Endothelial cell (in vitro differentiated cells): ENCODE results near the gene CLDN2. TPM values are rescaled to one million over a fixed set of nuclear protein-coding genes. Genes with fewer than 3 reads are reported as not detected.

Source experiments
- DNase-seq: peaks from one replicate; pipeline ENCODE4 v3.0.0; 2021; ENCODE audit warnings: low spot score
- H3K27ac Mint-ChIP-seq: one replicate; pipeline ENCODE4 v1.8.0; 2021; ENCODE audit warnings: mixed read lengths, inconsistent platforms; ENCODE audit not compliant: unreplicated experiment
- H3K27me3 Mint-ChIP-seq: one replicate; pipeline ENCODE4 v1.8.0; 2021; ENCODE audit warnings: mild to moderate bottlenecking, moderate library complexity, mixed read lengths, inconsistent platforms; ENCODE audit not compliant: unreplicated experiment
- H3K36me3 Mint-ChIP-seq: one replicate; pipeline ENCODE4 v1.8.0; 2021; ENCODE audit warnings: mild to moderate bottlenecking, low read depth, mixed read lengths, inconsistent platforms; ENCODE audit not compliant: unreplicated experiment
- H3K4me1 Mint-ChIP-seq: one replicate; pipeline ENCODE4 v1.8.0; 2021; ENCODE audit warnings: mild to moderate bottlenecking, mixed read lengths, inconsistent platforms; ENCODE audit not compliant: unreplicated experiment
- H3K4me3 Mint-ChIP-seq: one replicate; pipeline ENCODE4 v1.8.0; 2021; ENCODE audit warnings: mild to moderate bottlenecking, mixed read lengths, inconsistent platforms; ENCODE audit not compliant: unreplicated experiment
- H3K9me3 Mint-ChIP-seq: one replicate; pipeline ENCODE4 v1.8.0; 2021; ENCODE audit warnings: mixed read lengths, inconsistent platforms; ENCODE audit not compliant: unreplicated experiment
- CTCF ChIP-seq: fragments of 200-600 bp; sonication (generic); IDR thresholded peaks from one replicate; pipeline ENCODE4 v1.5.0; 2021; ENCODE audit warnings: antibody characterized with exemption; ENCODE audit not compliant: unreplicated experiment
- total RNA-seq: library from RNA; stranded (reverse); fragmentation: NEBNext Ultra II Directional; extraction: Animal tissue kit (Norgen Biotek cat#: 25700); gene quantifications from one replicate; pipeline ENCODE4 v1.2.1, GENCODE V29; 2021; ENCODE audit not compliant: unreplicated experiment

The CLDN2 gene
- total RNA-seq, 1 donor from 2014 or later: not detected

GRCh38 chrX:106948641-106949040 is 28.4 kb downstream of the CLDN2 start:
- no peak for DNase-seq
- no peaks in the 10 kb centered on the region for H3K4me1 Mint-ChIP-seq
- no peaks in the 10 kb centered on the region for H3K9me3 Mint-ChIP-seq
- no peaks in the 10 kb centered on the region for H3K36me3 Mint-ChIP-seq
- H3K27ac Mint-ChIP-seq: no peak overlapping the region
- H3K27me3 Mint-ChIP-seq: no peaks in the 10 kb centered on the region
- TF ChIP-seq CTCF: no peak
- H3K4me3 Mint-ChIP-seq: no peak overlapping the region

- DNase-seq: no peak
- no peaks in the 10 kb centered on the region for H3K9me3 Mint-ChIP-seq
- H3K4me3 Mint-ChIP-seq: no peak overlapping the region
- H3K27ac Mint-ChIP-seq: no peak overlapping the region
- no peaks in the 10 kb centered on the region for H3K27me3 Mint-ChIP-seq
- H3K4me1 Mint-ChIP-seq: no peaks in the 10 kb centered on the region
- H3K36me3 Mint-ChIP-seq: no peaks in the 10 kb centered on the region
- TF ChIP-seq CTCF: no peak
These were observed 29.2 kb downstream of the CLDN2 start for GRCh38 chrX:106949366-106949765.

GRCh38 chrX:106950381-106950780 is 30.2 kb downstream of the CLDN2 start:
- Mint-ChIP-seq H3K27ac (no peak overlapping the region), H3K36me3 (no peaks in the 10 kb centered on the region), H3K27me3 (no peaks in the 10 kb centered on the region), H3K4me1 (no peaks in the 10 kb centered on the region), H3K9me3 (no peaks in the 10 kb centered on the region), H3K4me3 (no peak overlapping the region)
- TF ChIP-seq CTCF: no peak
- no peak for DNase-seq

GRCh38 chrX:106951230-106951629 is 31.0 kb downstream of the CLDN2 start:
- H3K27me3 Mint-ChIP-seq: no peaks in the 10 kb centered on the region
- H3K36me3 Mint-ChIP-seq: no peaks in the 10 kb centered on the region
- no peak overlapping the region for H3K4me3 Mint-ChIP-seq
- TF ChIP-seq CTCF: no peak
- DNase-seq: no peak
- H3K27ac Mint-ChIP-seq: no peak overlapping the region
- H3K4me1 Mint-ChIP-seq: no peaks in the 10 kb centered on the region
- H3K9me3 Mint-ChIP-seq: no peaks in the 10 kb centered on the region

DNA sequence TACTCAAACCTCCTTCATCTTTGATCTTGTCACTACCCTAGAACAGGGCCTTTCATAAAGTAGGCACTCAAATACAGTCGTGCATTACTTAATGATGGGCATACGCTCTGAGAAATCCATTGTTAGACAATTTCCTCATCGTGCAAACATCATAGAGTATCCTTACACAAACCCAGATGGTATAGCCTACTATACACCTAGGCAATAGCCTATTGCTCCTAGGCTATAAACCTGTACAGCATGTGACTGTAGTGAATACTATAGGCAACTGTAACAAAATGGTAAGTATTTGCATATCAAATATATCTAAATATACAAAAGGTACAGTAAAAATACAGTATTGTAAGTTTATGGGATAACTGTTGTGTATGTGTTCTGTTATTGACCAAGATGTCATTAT is 31.9 kb downstream of the CLDN2 start:
- Mint-ChIP-seq H3K36me3 (no peaks in the 10 kb centered on the region), H3K27me3 (no peaks in the 10 kb centered on the region), H3K4me1 (no peaks in the 10 kb centered on the region), H3K27ac (no peak overlapping the region), H3K9me3 (no peaks in the 10 kb centered on the region), H3K4me3 (no peak overlapping the region)
- DNase-seq: no peak
- no peak for TF ChIP-seq CTCF
